ENCODE results near the gene PCDHGA9.
"Not testable (repeated sequence)": the region's sequence is repeated elsewhere in the genome, so short reads cannot be mapped to it uniquely, and the experiment has no call there.

PCDHGA9 gene

DNA sequence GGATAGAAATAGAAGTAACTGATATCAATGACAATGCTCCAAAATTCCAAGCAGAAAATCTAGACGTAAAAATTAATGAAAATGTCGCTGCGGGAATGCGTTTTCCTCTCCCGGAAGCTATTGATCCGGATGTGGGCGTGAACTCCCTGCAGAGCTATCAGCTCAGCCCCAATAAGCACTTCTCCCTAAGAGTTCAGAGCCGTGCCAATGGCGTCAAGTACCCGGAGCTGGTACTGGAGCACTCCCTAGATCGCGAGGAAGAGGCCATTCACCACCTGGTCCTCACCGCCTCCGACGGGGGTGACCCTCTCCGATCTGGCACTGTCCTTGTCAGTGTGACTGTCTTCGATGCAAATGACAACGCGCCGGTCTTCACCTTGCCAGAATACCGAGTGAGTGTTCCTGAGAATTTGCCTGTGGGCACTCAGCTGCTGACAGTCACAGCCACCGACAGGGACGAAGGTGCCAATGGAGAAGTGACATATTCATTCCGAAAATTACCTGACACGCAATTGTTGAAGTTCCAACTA, 11.0 kb downstream of the PCDHGA9 start:
- H3K4me3 ChIP-seq (ENCODE audit: low read length) = peak overlapping the region; percentile 89
- H3K79me2 ChIP-seq (ENCODE audit: low read length) = no peaks in the 10 kb centered on the region
- TF ChIP-seq, protein P1, sequence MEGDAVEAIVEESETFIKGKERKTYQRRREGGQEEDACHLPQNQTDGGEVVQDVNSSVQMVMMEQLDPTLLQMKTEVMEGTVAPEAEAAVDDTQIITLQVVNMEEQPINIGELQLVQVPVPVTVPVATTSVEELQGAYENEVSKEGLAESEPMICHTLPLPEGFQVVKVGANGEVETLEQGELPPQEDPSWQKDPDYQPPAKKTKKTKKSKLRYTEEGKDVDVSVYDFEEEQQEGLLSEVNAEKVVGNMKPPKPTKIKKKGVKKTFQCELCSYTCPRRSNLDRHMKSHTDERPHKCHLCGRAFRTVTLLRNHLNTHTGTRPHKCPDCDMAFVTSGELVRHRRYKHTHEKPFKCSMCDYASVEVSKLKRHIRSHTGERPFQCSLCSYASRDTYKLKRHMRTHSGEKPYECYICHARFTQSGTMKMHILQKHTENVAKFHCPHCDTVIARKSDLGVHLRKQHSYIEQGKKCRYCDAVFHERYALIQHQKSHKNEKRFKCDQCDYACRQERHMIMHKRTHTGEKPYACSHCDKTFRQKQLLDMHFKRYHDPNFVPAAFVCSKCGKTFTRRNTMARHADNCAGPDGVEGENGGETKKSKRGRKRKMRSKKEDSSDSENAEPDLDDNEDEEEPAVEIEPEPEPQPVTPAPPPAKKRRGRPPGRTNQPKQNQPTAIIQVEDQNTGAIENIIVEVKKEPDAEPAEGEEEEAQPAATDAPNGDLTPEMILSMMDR (IDR thresholded peaks at IDR 0.05; ENCODE audit: low read depth, low read length) = no peak
- no peak for TF ChIP-seq EZH2phosphoT487 (IDR thresholded peaks at IDR 0.05; ENCODE audit: low read depth)
- no peaks in the 10 kb centered on the region for H3K9me3 ChIP-seq (ENCODE audit: insufficient read depth, low read length)
- peak overlapping the region; percentile 97 for H2AFZ ChIP-seq (ENCODE audit: low read depth, low read length)
- H3K4me1 ChIP-seq (ENCODE audit: low read length) = no peaks in the 10 kb centered on the region
- no peaks in the 10 kb centered on the region for H4K20me1 ChIP-seq (ENCODE audit: insufficient read depth, low read length)
- H3K27ac ChIP-seq (ENCODE audit: low read length) = no peak overlapping the region
- no peaks in the 10 kb centered on the region for H3K27me3 ChIP-seq (ENCODE audit: low read depth, low read length)
- peak overlapping the region; percentile 83 for H3K4me2 ChIP-seq (ENCODE audit: low read length)
- no peaks in the 10 kb centered on the region for H3K36me3 ChIP-seq (replicated peaks; ENCODE audit: low read depth, low read length)
- peak overlapping the region; percentile 59 for H3K9ac ChIP-seq (ENCODE audit: low read length)

DNA sequence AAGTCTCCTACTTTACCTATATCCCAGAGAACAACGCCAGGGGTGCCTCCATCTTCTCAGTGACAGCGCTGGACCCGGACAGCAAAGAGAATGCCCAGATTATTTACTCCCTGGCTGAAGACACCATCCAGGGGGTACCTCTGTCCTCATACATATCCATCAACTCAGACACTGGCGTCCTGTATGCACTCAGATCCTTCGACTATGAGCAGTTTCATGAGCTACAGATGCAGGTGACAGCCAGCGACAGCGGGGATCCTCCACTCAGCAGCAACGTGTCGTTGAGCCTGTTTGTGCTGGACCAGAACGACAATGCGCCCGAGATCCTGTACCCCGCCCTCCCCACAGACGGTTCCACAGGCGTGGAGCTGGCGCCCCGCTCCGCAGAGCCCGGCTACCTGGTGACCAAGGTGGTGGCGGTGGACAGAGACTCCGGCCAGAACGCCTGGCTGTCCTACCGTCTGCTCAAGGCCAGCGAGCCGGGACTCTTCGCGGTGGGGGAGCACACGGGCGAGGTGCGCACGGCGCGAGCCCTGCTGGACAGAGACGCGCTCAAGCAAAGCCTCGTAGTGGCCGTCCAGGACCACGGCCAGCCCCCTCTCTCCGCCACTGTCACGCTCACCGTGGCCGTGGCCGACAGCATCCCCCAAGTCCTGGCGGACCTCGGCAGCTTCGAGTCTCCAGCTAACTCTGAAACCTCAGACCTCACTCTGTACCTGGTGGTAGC, 12.1 kb downstream of the PCDHGA9 start:
- H4K20me1 ChIP-seq (ENCODE audit: insufficient read depth, low read length); H3K9ac ChIP-seq (ENCODE audit: low read length); H3K4me3 ChIP-seq (ENCODE audit: low read length); H3K27ac ChIP-seq (ENCODE audit: low read length); H3K4me1 ChIP-seq (ENCODE audit: low read length); H3K4me2 ChIP-seq (ENCODE audit: low read length); H3K27me3 ChIP-seq (ENCODE audit: low read depth, low read length); H3K9me3 ChIP-seq (ENCODE audit: insufficient read depth, low read length); H2AFZ ChIP-seq (ENCODE audit: low read depth, low read length); H3K79me2 ChIP-seq (ENCODE audit: low read length); H3K36me3 ChIP-seq (replicated peaks; ENCODE audit: low read depth, low read length): not testable (repeated sequence)

DNA sequence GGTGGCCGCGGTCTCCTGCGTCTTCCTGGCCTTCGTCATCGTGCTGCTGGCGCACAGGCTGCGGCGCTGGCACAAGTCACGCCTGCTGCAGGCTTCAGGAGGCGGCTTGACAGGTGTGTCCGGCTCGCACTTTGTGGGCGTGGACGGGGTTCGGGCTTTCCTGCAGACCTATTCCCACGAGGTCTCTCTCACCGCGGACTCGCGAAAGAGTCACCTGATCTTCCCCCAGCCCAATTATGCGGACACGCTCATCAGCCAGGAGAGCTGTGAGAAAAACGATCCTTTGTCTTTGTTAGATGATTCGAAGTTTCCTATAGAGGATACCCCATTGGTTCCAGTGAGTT, 12.7 kb downstream of the PCDHGA9 start:
- not testable (repeated sequence) for H3K4me1 ChIP-seq (ENCODE audit: low read length); H3K9me3 ChIP-seq (ENCODE audit: insufficient read depth, low read length); H3K9ac ChIP-seq (ENCODE audit: low read length); H3K36me3 ChIP-seq (replicated peaks; ENCODE audit: low read depth, low read length); H3K79me2 ChIP-seq (ENCODE audit: low read length); H3K27ac ChIP-seq (ENCODE audit: low read length); H2AFZ ChIP-seq (ENCODE audit: low read depth, low read length); H4K20me1 ChIP-seq (ENCODE audit: insufficient read depth, low read length); H3K4me2 ChIP-seq (ENCODE audit: low read length); H3K27me3 ChIP-seq (ENCODE audit: low read depth, low read length); H3K4me3 ChIP-seq (ENCODE audit: low read length)

DNA sequence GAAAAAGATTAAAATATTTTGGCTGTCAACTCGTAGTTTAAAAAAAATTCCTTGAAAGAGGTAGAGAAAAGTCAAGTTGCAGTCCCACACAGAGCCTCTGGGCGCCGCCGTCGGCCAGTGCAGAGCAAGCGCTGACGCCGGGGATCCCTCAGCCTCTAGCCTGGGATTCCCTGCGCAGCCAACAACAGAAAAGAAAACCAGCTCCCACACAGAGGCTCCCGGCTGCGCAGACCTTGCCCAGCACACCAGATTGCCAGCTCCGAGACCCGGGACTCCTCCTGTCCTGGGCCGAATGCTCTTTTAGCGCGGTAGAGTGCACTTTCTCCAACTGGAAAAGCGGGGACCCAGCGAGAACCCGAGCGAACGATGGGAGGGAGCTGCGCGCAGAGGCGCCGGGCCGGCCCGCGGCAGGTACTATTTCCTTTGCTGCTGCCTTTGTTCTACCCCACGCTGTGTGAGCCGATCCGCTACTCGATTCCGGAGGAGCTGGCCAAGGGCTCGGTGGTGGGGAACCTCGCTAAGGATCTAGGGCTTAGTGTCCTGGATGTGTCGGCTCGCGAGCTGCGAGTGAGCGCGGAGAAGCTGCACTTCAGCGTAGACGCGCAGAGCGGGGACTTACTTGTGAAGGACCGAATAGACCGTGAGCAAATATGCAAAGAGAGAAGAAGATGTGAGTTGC, 15.1 kb downstream of the PCDHGA9 start, which contains the start of gene PCDHGB7:
Gene PCDHGB7, plus strand, starts transcription at position 184 of the 679 bp plus-strand sequence. Its CDS starts 183 bp downstream, at position 367.
- not testable (repeated sequence) for H3K9ac ChIP-seq (ENCODE audit: low read length); H3K4me2 ChIP-seq (ENCODE audit: low read length); H3K27me3 ChIP-seq (ENCODE audit: low read depth, low read length)

More for the DNA sequence above, 15.1 kb downstream of the PCDHGA9 start, which contains the start of gene PCDHGB7:
- H4K20me1 ChIP-seq (ENCODE audit: insufficient read depth, low read length); H3K4me3 ChIP-seq (ENCODE audit: low read length); H3K9me3 ChIP-seq (ENCODE audit: insufficient read depth, low read length); H3K79me2 ChIP-seq (ENCODE audit: low read length); H3K4me1 ChIP-seq (ENCODE audit: low read length); H2AFZ ChIP-seq (ENCODE audit: low read depth, low read length); H3K27ac ChIP-seq (ENCODE audit: low read length); H3K36me3 ChIP-seq (replicated peaks; ENCODE audit: low read depth, low read length): not testable (repeated sequence)
- TF ChIP-seq, protein P1 (IDR thresholded peaks at IDR 0.05; ENCODE audit: low read depth, low read length) = peak; percentile 36

Data from OCI-LY3 (cell line).